HepG2 (cell line): ENCODE results near the gene SMIM38. TPM values are rescaled to one million over a fixed set of nuclear protein-coding genes. Genes with fewer than 3 reads are reported as not detected.

ENCODE experiments used
- ETV5 ChIP-seq: IDR thresholded peaks from 2 replicates; pipeline ENCODE4 v1.6.1; 2018; ENCODE audit warnings: missing biosample characterization, missing genetic modification reagents, inconsistent platforms, borderline replicate concordance
- POGZ ChIP-seq: sonication (generic); formaldehyde crosslinking; IDR thresholded peaks from 2 replicates; pipeline ENCODE4 v1.4.0; 2020; ENCODE audit warnings: mild to moderate bottlenecking, missing genetic modification reagents
- PPARG ChIP-seq: conservative IDR thresholded peaks from 2 replicates; pipeline ENCODE4 v1.6.1; 2016; ENCODE audit warnings: missing biosample characterization, missing genetic modification reagents
- RERE ChIP-seq: IDR thresholded peaks from 2 replicates; pipeline ENCODE4 v1.6.1; 2016; ENCODE audit warnings: low read depth, missing genetic modification reagents, missing compliant biosample characterization
- RFX5 ChIP-seq: IDR thresholded peaks from 2 replicates; pipeline ENCODE4 v1.6.1; 2011; ENCODE audit warnings: low read depth, low read length, improper control_type of control experiment
- SMAD3 ChIP-seq: sonication (generic); formaldehyde crosslinking; IDR thresholded peaks from 2 replicates; pipeline ENCODE4 v1.4.0; 2020; ENCODE audit warnings: missing genetic modification reagents
- SMYD3 ChIP-seq: sonication (generic); formaldehyde crosslinking; IDR thresholded peaks from 2 replicates; pipeline ENCODE4 v1.8.1; 2023; ENCODE audit warnings: mild to moderate bottlenecking, missing genetic modification reagents
- SOX5 ChIP-seq: IDR thresholded peaks from 2 replicates; pipeline ENCODE4 v1.6.1; 2016; ENCODE audit warnings: borderline replicate concordance
- TBX2 ChIP-seq: sonication (generic); formaldehyde crosslinking; IDR thresholded peaks from 2 replicates; pipeline ENCODE4 v1.5.0; 2020; ENCODE audit warnings: missing genetic modification reagents, mild to moderate bottlenecking, borderline replicate concordance
- TMF1 ChIP-seq: sonication (generic); formaldehyde crosslinking; IDR thresholded peaks from 2 replicates; pipeline ENCODE4 v1.8.1; 2022; ENCODE audit warnings: low read depth, missing genetic modification reagents
- ZBTB42 ChIP-seq: sonication (generic); formaldehyde crosslinking; IDR thresholded peaks from 2 replicates; pipeline ENCODE4 v1.5.0; 2020; ENCODE audit warnings: mild to moderate bottlenecking, missing genetic modification reagents
- ZNF512B ChIP-seq: sonication (generic); formaldehyde crosslinking; IDR thresholded peaks from 2 replicates; pipeline ENCODE4 v1.5.1; 2020; ENCODE audit warnings: missing genetic modification reagents, mild to moderate bottlenecking, borderline replicate concordance
- polyA plus RNA-seq, 8 experiments: library from polyadenylated mRNA; depleted of rRNA in 3 of 8; stranded (reverse) in 7 of 8; unstranded in 1 of 8; fragments of >200 nt; fragmentation: Illumina TruSeq in 4 of 8; extraction: Trizol in 4 of 8; gene quantifications; 2 replicates each; pipeline versions ENCODE4 v1.2.1 to v1.2.3, GENCODE V29; 2011 to 2016; ENCODE audit warnings: low read depth in 4 of 8, missing spikeins in 1 of 8, mixed read lengths in 1 of 8; ENCODE audit not compliant: insufficient read depth in 1 of 8
- total RNA-seq, 5 experiments: library from RNA; depleted of rRNA; stranded (reverse); fragments of >200 nt; fragmentation: Illumina TruSeq; extraction: Trizol; gene quantifications; 2 replicates each; pipeline ENCODE4 v1.2.3, GENCODE V29; 2016; ENCODE audit warnings: low read depth in 1 of 5

Gene SMIM38
- total and polyA plus RNA-seq, 2 of the 13 experiments (the other 11 are each of a cell fraction or from before 2014, with no cell fraction given) = 0.30 to 0.40 TPM

GRCh38 chr11:69157156-69157821, 1.6 kb downstream of the SMIM38 start (continued):
- no peak for TF ChIP-seq ZNF512B (CRISPR knock-in tag)
- TF ChIP-seq ETV5 (CRISPR knock-in tag) = peak; percentile 85; the same call in 1 of the 2 replicates
- 0 out of 2 replicates have a peak, but pooled peaks have one; percentile 58 for TF ChIP-seq PPARG
- TF ChIP-seq ZBTB42 (CRISPR knock-in tag) = peak; percentile 80; the same call in 1 of the 2 replicates
- no peak; the same call in 1 of the 2 replicates for TF ChIP-seq RERE (CRISPR knock-in tag)
- TF ChIP-seq SOX5 (CRISPR knock-in tag) = peak; percentile 76
- 0 out of 2 replicates have a peak, but pooled peaks have one; percentile 33 for TF ChIP-seq TMF1
- TF ChIP-seq SMYD3 = no peak
- TF ChIP-seq SMAD3 (CRISPR knock-in tag) = 0 out of 2 replicates have a peak, but pooled peaks have one; percentile 47
- peak; percentile 68; the same call in 1 of the 2 replicates for TF ChIP-seq TBX2 (CRISPR knock-in tag)
- TF ChIP-seq RFX5 = 0 out of 2 replicates have a peak, but pooled peaks have one; percentile 13
- 0 out of 2 replicates have a peak, but pooled peaks have one; percentile 28 for TF ChIP-seq POGZ
